ENCODE results near the gene TDRD10.

DNA sequence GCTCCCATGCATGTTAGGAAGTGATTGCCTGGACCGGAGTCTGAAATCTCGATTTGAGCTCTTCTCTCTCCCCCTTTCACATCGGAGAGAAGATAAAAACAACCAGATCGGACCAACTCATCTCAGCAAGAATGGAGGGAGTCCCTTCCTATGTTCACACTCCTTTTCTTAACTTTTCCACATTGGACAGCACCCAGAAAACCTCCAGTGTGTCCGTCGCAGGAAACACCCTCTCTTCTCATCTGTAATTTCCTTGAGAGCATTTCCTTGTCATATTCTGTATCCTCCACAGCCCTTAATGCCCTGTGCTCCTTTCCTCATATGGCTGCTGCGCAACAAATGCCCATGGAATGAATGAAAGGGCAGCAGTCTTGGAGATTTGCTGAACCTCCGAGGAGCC lies 1.5 kb upstream of the TDRD10 start:
- TF ChIP-seq ZFP30 (CRISPR knock-in tag; IDR thresholded peaks at IDR 0.05) (no peak), CSDC2 (CRISPR knock-in tag; IDR thresholded peaks at IDR 0.05) (no peak), ZFP3 (CRISPR knock-in tag; IDR thresholded peaks at IDR 0.05) (no peak)
- TF ChIP-seq, protein P1, sequence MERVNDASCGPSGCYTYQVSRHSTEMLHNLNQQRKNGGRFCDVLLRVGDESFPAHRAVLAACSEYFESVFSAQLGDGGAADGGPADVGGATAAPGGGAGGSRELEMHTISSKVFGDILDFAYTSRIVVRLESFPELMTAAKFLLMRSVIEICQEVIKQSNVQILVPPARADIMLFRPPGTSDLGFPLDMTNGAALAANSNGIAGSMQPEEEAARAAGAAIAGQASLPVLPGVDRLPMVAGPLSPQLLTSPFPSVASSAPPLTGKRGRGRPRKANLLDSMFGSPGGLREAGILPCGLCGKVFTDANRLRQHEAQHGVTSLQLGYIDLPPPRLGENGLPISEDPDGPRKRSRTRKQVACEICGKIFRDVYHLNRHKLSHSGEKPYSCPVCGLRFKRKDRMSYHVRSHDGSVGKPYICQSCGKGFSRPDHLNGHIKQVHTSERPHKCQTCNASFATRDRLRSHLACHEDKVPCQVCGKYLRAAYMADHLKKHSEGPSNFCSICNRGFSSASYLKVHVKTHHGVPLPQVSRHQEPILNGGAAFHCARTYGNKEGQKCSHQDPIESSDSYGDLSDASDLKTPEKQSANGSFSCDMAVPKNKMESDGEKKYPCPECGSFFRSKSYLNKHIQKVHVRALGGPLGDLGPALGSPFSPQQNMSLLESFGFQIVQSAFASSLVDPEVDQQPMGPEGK (CRISPR knock-in tag; IDR thresholded peaks at IDR 0.05; ENCODE audit: borderline replicate concordance) = no peak
- TF ChIP-seq, protein P2, sequence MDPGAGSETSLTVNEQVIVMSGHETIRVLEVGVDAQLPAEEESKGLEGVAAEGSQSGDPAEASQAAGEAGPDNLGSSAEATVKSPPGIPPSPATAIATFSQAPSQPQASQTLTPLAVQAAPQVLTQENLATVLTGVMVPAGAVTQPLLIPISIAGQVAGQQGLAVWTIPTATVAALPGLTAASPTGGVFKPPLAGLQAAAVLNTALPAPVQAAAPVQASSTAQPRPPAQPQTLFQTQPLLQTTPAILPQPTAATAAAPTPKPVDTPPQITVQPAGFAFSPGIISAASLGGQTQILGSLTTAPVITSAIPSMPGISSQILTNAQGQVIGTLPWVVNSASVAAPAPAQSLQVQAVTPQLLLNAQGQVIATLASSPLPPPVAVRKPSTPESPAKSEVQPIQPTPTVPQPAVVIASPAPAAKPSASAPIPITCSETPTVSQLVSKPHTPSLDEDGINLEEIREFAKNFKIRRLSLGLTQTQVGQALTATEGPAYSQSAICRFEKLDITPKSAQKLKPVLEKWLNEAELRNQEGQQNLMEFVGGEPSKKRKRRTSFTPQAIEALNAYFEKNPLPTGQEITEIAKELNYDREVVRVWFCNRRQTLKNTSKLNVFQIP (CRISPR knock-in tag; IDR thresholded peaks at IDR 0.05; ENCODE audit: borderline replicate concordance, low read depth) = no peak

Data from SK-N-SH treated with all-trans-retinoic acid at 6 μM for 48 hours (cell line).